Cardiac muscle cell (in vitro differentiated cells and primary cell): ENCODE measurements around the gene DOK5. TPM values are rescaled to one million over a fixed set of nuclear protein-coding genes. Genes with fewer than 3 reads are reported as not detected.

ENCODE experiments used
- DNase-seq, 2 donors: peaks; one replicate each; pipeline versions ENCODE4 v3.0.0 to v3.0.0-alpha.2; 2010 to 2017; ENCODE audit warnings: low read depth in 1 of 2, low spot score in 1 of 2
- H3K27ac ChIP-seq: fragments of 200-600 bp; sonication (generic); 2 replicates; pipeline ENCODE4 v1.5.1; 2016
- H3K27me3 ChIP-seq: fragments of 200-600 bp; sonication (generic); 2 replicates; pipeline ENCODE4 v1.6.0; 2016; ENCODE audit warnings: control low read depth
- H3K36me3 ChIP-seq: fragments of 200-600 bp; sonication (generic); 2 replicates; pipeline ENCODE4 v1.5.1; 2016; ENCODE audit warnings: control low read depth
- H3K4me1 ChIP-seq: fragments of 200-600 bp; sonication (generic); 2 replicates; pipeline ENCODE4 v1.8.1; 2017; ENCODE audit warnings: low read depth, mild to moderate bottlenecking, mixed run types
- H3K4me3 ChIP-seq: fragments of 200-600 bp; sonication (generic); 2 replicates; pipeline ENCODE4 v1.5.1; 2016; ENCODE audit warnings: mild to moderate bottlenecking
- H3K9me3 ChIP-seq: fragments of 200-600 bp; sonication (generic); 2 replicates; pipeline ENCODE4 v1.5.1; 2017; ENCODE audit warnings: low read depth, mild to moderate bottlenecking, control low read depth
- polyA plus RNA-seq: library from polyadenylated mRNA; unstranded; fragments of >200 nt; fragmentation: Nextera tagmentation; extraction: Ambion mirVana; gene quantifications from 2 replicates; pipeline ENCODE4 v1.2.1, GENCODE V29; 2016
- total RNA-seq: library from RNA; depleted of rRNA; stranded (reverse); fragments of >200 nt; gene quantifications from 2 replicates; pipeline ENCODE4 v1.2.3, GENCODE V29; 2016
- TF ChIP-seq, protein P1 (sequence below): IDR thresholded peaks from 2 replicates; pipeline ENCODE4 v1.5.1; 2012; ENCODE audit warnings: low read depth, mild to moderate bottlenecking, low read length

DOK5 gene
- total and polyA plus RNA-seq, 2 experiments from 2014 or later, result 1.4 to 1.6 TPM

GRCh38 chr20:54470697-54471096, 4.7 kb upstream of the DOK5 start:
- DNase-seq, result no peak
- no peaks in the 10 kb centered on the region for H3K9me3 ChIP-seq
- no peak overlapping the region for H3K4me3 ChIP-seq
- no peaks in the 10 kb centered on the region for H3K27me3 ChIP-seq
- H3K27ac ChIP-seq, result no peak overlapping the region
- no peaks in the 10 kb centered on the region for H3K36me3 ChIP-seq
- TF ChIP-seq, protein P1, sequence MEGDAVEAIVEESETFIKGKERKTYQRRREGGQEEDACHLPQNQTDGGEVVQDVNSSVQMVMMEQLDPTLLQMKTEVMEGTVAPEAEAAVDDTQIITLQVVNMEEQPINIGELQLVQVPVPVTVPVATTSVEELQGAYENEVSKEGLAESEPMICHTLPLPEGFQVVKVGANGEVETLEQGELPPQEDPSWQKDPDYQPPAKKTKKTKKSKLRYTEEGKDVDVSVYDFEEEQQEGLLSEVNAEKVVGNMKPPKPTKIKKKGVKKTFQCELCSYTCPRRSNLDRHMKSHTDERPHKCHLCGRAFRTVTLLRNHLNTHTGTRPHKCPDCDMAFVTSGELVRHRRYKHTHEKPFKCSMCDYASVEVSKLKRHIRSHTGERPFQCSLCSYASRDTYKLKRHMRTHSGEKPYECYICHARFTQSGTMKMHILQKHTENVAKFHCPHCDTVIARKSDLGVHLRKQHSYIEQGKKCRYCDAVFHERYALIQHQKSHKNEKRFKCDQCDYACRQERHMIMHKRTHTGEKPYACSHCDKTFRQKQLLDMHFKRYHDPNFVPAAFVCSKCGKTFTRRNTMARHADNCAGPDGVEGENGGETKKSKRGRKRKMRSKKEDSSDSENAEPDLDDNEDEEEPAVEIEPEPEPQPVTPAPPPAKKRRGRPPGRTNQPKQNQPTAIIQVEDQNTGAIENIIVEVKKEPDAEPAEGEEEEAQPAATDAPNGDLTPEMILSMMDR, result no peak
- no peaks in the 10 kb centered on the region for H3K4me1 ChIP-seq

- TF ChIP-seq, protein P1, result no peak
- no peak overlapping the region for H3K27ac ChIP-seq
- H3K4me1 ChIP-seq, result no peaks in the 10 kb centered on the region
- no peaks in the 10 kb centered on the region for H3K36me3 ChIP-seq
- H3K9me3 ChIP-seq, result no peaks in the 10 kb centered on the region
- peaks cover 16% of the 10 kb centered on the region for H3K27me3 ChIP-seq
- DNase-seq, result no peak
- H3K4me3 ChIP-seq, result no peak overlapping the region
Observed at GRCh38 chr20:54472607-54473006, 2.8 kb upstream of the DOK5 start.

DNA sequence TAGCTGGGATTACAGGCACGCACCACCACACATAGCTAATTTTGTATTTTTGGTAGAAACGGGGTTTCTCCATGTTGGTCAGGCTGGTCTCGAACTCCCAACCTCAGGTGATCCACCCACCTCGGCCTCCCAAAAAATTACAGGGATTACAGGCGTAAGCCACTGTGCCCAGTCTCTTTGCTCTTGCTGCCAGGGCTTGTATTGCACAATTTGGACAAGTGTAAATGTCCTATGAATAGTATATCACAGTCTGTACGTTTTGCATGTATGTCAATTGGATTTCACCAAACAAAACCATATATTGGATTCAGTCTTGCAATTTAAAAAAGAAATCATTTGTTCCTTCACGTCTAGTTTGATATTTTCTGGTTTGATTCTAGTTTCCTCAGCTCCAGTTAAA, 2.1 kb upstream of the DOK5 start:
- Histone ChIP-seq H3K4me1 (no peaks in the 10 kb centered on the region), H3K36me3 (no peaks in the 10 kb centered on the region), H3K4me3 (no peak overlapping the region), H3K27ac (no peak overlapping the region), H3K9me3 (no peaks in the 10 kb centered on the region), H3K27me3 (peaks cover 24% of the 10 kb centered on the region)
- no peak for DNase-seq
- TF ChIP-seq, protein P1, result no peak

GRCh38 chr20:54474046-54474445, 1.3 kb upstream of the DOK5 start:
- TF ChIP-seq, protein P1, result no peak
- Histone ChIP-seq H3K4me1 (no peaks in the 10 kb centered on the region), H3K36me3 (no peaks in the 10 kb centered on the region), H3K9me3 (no peaks in the 10 kb centered on the region), H3K27me3 (peaks cover 25% of the 10 kb centered on the region), H3K4me3 (no peak overlapping the region), H3K27ac (no peak overlapping the region)
- DNase-seq, result no peak

DNA sequence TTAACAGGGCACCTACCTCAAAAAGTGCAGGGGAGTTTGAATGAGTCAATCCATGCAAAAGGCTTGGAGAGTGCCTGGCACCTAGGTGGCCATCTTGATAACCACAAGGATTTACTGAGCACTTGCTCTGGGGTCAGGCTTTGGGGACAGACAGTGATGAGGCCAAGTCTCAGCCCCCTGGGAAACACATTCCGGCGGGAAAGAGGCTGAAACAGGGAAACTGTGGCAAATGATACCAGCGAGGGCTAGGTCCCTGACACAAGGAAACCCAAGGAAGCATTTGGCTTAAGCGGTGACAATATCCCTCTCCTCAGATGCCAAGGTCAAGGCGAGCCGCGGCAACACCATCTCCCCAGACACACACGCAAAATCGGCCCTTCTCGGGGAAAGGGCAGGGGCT, 527 bp upstream of the DOK5 start:
- peak in 1 of 2 donors; percentile 2 for DNase-seq
- Histone ChIP-seq H3K4me1 (no peaks in the 10 kb centered on the region), H3K27me3 (peaks cover 25% of the 10 kb centered on the region), H3K9me3 (no peaks in the 10 kb centered on the region), H3K4me3 (peak overlapping the region; percentile 81), H3K36me3 (no peaks in the 10 kb centered on the region), H3K27ac (no peak overlapping the region)
- TF ChIP-seq, protein P1, result no peak
